ENCODE measurements around the gene NRM.

GRCh38 chr6:30685157-30686008, 5.4 kb downstream of the NRM start:
- TF ChIP-seq, protein P1, sequence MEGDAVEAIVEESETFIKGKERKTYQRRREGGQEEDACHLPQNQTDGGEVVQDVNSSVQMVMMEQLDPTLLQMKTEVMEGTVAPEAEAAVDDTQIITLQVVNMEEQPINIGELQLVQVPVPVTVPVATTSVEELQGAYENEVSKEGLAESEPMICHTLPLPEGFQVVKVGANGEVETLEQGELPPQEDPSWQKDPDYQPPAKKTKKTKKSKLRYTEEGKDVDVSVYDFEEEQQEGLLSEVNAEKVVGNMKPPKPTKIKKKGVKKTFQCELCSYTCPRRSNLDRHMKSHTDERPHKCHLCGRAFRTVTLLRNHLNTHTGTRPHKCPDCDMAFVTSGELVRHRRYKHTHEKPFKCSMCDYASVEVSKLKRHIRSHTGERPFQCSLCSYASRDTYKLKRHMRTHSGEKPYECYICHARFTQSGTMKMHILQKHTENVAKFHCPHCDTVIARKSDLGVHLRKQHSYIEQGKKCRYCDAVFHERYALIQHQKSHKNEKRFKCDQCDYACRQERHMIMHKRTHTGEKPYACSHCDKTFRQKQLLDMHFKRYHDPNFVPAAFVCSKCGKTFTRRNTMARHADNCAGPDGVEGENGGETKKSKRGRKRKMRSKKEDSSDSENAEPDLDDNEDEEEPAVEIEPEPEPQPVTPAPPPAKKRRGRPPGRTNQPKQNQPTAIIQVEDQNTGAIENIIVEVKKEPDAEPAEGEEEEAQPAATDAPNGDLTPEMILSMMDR (IDR thresholded peaks at IDR 0.05; ENCODE audit: poor library complexity, severe bottlenecking), result no peak
- TF ChIP-seq EZH2 (IDR thresholded peaks at IDR 0.05; ENCODE audit: borderline replicate concordance, insufficient read depth, low read length, poor library complexity, severe bottlenecking), result no peak
- no peak for TF ChIP-seq POLR2AphosphoS5 (IDR thresholded peaks at IDR 0.05)
- no peak for TF ChIP-seq RAD21 (conservative IDR thresholded peaks at IDR 0.05)
- TF ChIP-seq TAF1 (IDR thresholded peaks at IDR 0.05; ENCODE audit: low read depth), result no peak
